ENCODE measurements around the gene LRFN2.

LRFN2 gene

DNA sequence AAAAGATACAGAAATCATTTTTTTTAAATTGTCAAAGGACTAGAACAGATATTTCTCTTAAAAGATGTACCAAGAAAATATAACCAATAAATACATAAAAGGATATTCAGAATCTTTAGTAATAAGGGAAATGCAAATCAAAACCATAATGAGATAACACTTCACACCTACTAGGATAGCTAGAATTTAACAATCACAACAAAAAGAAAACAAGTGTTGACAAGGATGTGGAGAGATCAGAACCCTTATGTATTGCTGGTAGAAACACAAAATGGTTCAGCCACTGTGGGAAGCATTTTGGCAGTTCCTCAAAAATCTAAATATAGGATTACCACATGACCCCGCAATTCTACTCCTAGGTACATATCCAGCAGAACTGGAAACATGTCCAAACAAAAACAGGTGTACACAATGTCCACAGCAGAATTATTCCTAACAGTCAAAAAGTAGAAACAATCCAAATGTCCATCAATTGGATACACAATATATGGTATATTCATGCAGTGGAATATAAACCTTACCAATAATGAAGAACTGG lies 211.0 kb downstream of the LRFN2 start:
- TF ChIP-seq, protein P1, sequence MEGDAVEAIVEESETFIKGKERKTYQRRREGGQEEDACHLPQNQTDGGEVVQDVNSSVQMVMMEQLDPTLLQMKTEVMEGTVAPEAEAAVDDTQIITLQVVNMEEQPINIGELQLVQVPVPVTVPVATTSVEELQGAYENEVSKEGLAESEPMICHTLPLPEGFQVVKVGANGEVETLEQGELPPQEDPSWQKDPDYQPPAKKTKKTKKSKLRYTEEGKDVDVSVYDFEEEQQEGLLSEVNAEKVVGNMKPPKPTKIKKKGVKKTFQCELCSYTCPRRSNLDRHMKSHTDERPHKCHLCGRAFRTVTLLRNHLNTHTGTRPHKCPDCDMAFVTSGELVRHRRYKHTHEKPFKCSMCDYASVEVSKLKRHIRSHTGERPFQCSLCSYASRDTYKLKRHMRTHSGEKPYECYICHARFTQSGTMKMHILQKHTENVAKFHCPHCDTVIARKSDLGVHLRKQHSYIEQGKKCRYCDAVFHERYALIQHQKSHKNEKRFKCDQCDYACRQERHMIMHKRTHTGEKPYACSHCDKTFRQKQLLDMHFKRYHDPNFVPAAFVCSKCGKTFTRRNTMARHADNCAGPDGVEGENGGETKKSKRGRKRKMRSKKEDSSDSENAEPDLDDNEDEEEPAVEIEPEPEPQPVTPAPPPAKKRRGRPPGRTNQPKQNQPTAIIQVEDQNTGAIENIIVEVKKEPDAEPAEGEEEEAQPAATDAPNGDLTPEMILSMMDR (IDR thresholded peaks at IDR 0.05): no peak
- TF ChIP-seq ZFX (IDR thresholded peaks at IDR 0.05; ENCODE audit: borderline replicate concordance): no peak
- H3K27ac ChIP-seq: no peak overlapping the region

DNA sequence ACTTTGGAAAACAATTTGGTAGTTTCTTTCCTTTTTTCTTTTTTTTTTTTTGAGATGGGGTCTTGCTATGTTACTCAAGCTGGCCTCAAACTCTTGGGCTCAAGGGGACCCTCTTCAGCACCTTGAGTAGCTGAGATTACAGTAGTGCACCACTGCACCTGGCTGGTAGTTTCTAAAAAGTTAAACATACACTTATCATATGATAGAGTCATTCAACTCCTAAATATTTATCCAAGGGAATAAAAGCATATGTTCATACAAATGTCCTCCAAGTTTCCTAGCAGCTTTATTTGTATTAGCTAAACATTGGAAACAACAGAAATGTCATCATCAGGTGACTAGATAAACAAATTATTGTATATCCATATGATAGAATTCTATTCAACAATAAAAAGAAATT lies 213.9 kb downstream of the LRFN2 start:
- no peak for TF ChIP-seq ZFX (IDR thresholded peaks at IDR 0.05; ENCODE audit: borderline replicate concordance)
- TF ChIP-seq, protein P1 (IDR thresholded peaks at IDR 0.05): no peak
- no peak overlapping the region for H3K27ac ChIP-seq

DNA sequence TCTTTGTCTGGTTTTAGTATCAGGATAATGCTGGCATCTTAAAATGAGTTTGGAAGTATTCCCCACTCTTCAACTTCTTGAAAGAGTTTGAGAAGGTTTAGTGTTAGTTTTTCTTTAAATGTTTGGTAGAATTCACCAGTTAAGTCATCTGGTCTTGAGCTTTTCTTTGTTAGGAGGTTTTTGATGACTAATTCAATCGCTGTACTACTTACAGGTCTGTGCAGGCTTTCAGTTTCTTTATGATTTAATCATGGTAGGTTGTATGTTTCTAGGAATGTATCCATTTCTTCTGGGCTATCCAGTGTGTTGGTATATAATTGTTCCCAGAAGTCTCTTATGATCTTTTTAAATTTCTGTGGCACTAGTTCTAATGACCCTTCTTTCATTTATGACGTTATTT lies 215.5 kb downstream of the LRFN2 start:
- TF ChIP-seq, protein P1 (IDR thresholded peaks at IDR 0.05): no peak
- no peak for TF ChIP-seq ZFX (IDR thresholded peaks at IDR 0.05; ENCODE audit: borderline replicate concordance)
- no peak overlapping the region for H3K27ac ChIP-seq

DNA sequence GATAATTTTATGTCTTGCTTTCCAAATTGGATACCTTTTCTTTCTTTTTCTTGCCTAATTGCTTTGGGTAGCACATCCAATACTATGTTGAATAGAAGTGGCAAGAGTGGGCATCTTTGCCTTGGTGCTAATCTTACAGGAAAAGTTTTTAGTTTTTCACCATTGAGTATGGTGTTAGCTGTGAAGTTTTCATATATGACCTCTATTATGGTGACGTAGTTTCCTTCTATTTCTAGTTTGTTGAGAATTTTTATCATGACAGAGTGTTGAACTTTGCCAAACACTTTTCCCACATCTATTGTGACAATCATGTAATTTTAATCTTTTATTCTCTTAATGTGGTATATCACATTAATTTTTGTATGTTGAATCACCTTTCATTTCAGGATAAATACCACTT lies 216.1 kb downstream of the LRFN2 start:
- no peak overlapping the region for H3K27ac ChIP-seq
- no peak for TF ChIP-seq ZFX (IDR thresholded peaks at IDR 0.05; ENCODE audit: borderline replicate concordance)
- TF ChIP-seq, protein P1 (IDR thresholded peaks at IDR 0.05): no peak

DNA sequence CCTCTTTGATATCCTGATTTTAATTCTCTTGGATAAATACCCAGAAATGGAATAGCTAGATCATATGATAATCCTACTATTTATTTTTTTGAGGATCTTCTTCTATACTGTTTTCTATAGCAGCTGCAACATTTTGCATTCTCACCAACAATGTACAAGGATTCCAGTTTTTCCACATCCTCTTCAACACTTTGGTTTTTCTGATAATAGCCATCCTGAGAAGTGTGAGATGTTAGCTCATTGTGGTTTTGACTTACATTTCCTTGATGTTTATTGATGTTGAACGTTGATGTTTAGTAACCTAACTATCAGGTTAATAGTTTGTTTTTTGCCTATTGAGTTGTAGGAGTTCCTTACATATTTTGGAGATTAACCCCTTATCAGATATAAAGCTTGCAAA lies 217.3 kb downstream of the LRFN2 start:
- TF ChIP-seq, protein P1 (IDR thresholded peaks at IDR 0.05): no peak
- TF ChIP-seq ZFX (IDR thresholded peaks at IDR 0.05; ENCODE audit: borderline replicate concordance): no peak
- H3K27ac ChIP-seq: no peak overlapping the region

DNA sequence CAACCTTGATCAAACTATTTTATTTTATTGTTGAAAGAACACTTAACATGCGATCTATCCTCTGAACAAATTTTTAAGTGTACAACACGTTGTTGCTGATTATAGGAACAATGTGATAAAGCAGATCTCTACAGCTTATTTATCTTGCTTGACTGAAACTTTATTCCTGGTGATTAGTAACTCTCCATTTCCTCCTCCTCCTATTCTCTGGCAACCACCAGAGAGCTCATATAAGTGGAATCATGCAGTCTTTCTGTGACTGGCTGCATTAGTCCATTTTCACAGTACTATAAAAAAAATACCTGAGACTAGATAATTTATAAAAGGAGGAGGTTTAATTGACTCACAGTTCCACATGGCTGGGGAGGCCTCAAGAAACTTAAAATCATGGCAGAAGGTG lies 218.1 kb downstream of the LRFN2 start:
- no peak for TF ChIP-seq ZFX (IDR thresholded peaks at IDR 0.05; ENCODE audit: borderline replicate concordance)
- TF ChIP-seq, protein P1 (IDR thresholded peaks at IDR 0.05): no peak
- H3K27ac ChIP-seq: no peak overlapping the region

DNA sequence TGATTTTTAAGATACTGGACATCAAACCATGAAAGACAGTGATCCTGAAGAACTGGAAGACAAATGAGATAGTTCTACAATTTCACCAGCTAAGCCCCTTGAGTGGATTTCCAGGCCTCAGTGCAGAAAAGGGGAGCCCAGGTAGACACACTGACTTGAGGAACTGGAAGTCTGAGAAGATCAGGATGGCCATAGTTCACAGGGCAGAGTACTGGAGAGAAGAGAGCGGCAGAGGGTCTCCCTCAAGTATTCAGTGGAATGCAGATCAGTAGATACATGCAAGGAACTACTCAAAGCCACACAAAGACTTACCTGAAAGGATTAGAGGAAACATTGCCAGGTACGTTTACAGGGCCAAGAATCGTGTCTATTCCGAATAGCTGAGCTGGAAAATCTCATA lies 224.3 kb downstream of the LRFN2 start:
- no peak for TF ChIP-seq ZFX (IDR thresholded peaks at IDR 0.05; ENCODE audit: borderline replicate concordance)
- TF ChIP-seq, protein P1 (IDR thresholded peaks at IDR 0.05): no peak
- H3K27ac ChIP-seq: no peak overlapping the region

All from 22Rv1 (cell line).